GM19468 (cell line): Measurements from ENCODE around the gene RNF213.

Experiments used
- ATAC-seq: cut with Tn5 transposase; IDR thresholded peaks from one replicate; pipeline ENCODE4 v1.9.1; 2021; ENCODE audit warnings: mild to moderate bottlenecking, moderate library complexity, moderate number of reproducible peaks; ENCODE audit not compliant: unreplicated experiment; ENCODE audit errors: extremely low read depth

The RNF213 gene

GRCh38 chr17:80260791-80261158 is at the start of gene RNF213:
Gene RNF213 (plus strand): TSS chr17:80260852. CDS start chr17:80263682, 2,830 bp downstream.
- no peak for ATAC-seq

- ATAC-seq, result no peak
These were observed 48.5 kb upstream of the RNF213 start for GRCh38 chr17:80212109-80212508.

- ATAC-seq, result no peak
These were observed 48.1 kb upstream of the RNF213 start for GRCh38 chr17:80212511-80212910.

GRCh38 chr17:80212962-80213642 is 47.5 kb upstream of the RNF213 start:
- ATAC-seq, result no peak

DNA sequence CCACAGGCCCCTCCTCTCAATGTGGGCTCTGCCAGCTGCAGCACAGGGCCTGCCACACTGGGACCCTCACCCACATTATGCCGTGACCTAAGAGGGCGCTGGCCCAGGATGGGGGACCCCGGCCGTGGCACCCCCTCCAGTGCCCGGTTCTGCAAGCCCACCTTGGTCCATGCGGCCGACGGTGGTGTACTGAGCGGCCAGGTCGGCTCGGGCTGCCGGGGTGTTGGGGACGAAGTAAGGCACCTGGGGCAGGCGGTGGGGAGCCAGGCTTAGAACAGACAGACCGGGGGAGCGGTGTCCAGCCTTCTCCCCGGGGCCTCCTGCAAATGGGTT is 47.0 kb upstream of the RNF213 start:
- no peak for ATAC-seq

DNA sequence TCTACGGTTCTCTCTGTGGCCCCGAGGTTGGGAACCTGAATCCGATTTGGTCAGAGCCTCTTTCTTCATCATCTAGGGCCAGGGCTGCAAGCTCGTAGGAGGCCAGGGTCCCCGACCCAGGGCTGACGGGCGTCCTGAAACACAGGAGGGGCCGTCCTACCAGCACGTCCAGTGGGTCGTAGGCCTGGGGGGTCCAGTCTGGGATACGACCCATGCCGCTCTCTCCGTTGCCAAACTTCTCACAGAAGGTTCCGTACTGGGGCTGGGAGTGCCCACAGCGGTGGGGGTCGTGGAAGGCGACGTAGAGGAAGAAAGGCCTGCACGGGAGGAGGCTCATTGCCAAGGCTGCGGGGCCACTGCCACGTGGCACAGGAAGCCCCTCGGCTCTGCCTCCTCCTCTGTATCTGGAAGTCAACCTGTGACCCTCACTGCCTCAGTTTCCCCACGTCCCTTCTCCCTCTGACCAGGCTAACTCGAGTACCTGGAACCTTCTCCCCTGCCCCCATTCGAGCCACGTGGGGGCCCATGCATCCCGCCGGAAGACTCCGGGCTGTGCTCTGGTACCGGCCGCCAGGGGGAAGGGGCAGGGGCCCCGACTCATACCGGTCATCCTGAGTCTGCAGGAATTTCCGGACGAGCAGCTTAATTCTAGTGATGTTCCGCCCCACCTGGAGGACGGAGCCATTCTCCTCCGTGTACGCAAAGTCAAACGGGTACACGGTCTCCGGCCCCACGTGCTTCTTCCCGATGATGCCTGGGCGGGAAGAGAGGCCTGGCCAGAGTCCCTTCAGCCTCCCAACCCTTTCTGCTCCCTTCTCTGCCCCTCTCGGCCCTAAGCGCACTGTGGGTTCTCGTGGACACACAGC is 46.4 kb upstream of the RNF213 start:
- ATAC-seq, result no peak

- ATAC-seq, result no peak
These were observed 45.8 kb upstream of the RNF213 start for GRCh38 chr17:80214878-80215210.

DNA sequence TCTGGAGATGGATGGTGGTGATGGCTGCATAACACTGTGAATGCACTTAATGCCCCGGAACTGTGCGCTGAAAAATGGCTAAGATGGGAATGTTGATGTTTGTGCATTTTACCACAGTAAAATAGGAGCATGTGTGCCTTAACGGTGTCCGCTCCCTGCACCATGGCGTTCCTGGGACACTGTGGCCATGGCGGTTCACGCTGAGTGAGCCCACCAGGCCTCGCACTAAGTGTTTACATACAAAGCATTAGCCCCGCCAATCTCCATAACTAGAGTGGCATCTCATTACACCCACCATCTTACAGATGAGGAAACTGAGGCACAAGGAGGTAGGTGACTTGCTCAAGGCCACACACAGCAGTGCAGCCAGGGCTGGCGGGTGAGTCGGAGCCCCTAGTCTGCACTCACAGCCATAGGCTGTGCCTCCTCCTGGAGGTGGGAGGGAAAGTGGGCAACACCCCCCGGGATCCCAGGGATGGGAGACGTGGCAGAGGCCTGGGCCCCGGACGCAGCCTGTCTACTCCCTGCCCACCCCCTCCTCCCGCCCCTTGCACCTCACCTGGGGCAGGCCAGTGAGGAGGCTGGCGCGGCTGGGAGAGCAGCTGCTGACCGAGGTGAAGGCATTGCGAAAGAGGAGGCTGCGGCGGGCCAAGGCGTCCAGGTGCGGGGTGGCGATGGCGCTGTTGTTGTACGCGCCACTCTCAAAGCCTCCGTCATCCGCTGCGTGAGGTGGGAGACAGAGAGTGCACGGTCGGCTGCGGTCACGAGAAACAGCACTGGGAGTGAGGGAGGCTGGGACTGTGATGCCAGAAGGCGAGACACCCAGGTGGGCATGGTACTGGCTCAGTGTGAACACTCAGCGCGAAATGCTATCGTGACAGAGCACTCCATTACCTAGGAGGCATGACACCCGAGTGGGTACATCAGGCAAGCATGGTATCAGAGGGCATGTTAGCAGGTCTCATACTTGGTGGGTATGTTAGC is 43.9 kb upstream of the RNF213 start:
- no peak for ATAC-seq

DNA sequence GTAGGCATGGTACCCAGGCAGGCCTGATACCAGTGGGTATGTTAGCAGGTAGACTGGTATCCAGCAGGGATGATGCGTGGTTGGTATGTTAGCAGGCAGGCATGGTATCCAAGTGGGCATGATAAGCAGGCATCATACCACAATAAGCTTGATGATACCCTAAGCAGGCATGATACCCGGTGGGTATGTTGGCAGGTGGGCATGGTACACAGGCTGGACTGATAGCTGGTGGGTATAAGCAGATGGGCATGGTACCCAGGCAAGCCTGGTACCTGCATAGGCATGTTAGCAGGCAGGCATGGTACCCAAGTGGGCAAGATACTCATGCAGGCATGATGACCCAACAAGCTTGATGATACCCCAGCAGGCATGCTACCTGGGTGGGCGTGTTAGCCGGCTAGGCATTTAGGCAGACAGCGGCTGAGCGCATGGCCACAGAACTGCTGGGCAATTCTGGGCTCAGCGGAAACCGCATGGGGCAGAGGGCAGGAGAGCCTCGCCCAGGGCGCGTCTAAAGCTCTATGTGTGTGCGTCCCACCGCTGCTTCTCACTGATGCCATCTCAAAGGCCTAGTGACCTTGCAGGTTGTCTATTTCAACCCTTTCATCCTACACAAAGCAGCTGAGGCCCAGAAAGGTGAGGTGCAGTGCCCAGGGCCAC is 42.8 kb upstream of the RNF213 start:
- ATAC-seq, result no peak

GRCh38 chr17:80218391-80218790 is 42.3 kb upstream of the RNF213 start:
- no peak for ATAC-seq

DNA sequence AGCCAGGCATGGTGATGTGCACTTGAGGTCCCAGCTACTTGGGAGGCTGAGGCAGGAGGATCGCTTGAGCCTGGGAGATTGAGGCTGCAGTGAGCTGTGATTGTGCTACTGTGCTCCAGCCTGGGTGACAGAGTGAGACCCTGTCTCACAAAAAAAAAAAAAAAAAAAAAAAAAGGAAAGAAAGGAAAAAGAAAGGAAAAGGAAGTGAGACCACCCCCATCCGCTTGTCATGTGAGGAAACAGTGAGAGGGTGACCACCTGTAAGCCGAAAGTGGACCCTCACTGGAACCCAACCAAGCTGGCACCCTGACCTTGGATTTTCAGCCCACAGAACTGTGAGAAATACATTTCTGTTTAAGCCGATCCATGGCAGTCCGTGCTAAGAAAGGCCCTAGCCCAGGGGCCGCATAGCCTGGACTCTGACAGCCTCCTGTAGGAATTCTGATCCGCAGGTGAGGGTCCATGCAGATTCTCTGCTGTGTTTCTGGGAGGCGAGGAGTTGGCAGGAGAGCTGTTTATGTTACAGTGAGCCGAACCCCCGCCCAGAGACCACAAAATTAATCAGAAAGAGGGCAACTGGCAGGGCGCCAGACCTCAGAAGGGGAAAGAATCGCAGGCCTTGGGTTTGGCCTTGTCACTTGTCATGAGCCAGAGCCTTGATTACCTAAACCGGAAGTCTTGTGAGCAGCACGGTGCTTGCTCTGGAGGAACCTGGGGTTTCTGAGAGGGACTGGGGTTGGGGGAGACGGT is 41.5 kb upstream of the RNF213 start:
- ATAC-seq, result peak; percentile 26

- no peak for ATAC-seq
These were observed 40.9 kb upstream of the RNF213 start for GRCh38 chr17:80219763-80220053.

DNA sequence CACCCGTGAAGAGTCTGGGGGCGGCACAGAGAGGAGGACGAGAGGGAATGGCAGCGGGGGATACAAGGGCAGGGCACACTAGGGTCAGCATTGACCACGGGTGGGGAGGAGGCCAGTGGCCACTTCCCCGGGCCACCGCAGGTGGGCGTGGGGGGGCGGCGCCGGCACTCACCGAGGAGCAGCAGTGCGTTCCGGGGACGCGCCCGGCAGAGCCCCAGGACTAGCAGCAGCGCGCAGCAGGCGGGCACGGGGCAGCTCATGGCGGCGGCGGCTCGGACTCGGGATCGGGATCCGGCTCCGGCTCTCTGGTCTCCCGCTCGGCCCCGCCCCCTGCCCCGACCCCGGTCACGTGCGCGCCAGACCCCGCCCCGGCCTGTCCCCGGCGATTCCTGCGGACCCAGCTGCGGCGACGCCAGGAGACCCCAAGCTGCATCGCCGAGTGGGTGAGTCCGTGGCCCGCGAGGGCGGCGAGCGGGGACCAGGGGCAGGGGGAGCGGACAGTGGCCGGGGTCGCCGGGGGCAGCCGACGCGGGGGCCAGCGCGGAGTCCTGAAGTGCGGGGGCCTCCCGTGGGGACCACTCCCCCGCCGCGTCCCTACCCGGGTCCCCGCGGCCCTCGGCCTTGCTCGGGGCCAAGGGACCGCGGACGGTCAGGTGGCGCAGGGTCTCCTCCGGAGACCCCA is 40.5 kb upstream of the RNF213 start, which contains the start of the genes SGSH and SLC26A11:
Gene SGSH (minus strand): TSS at position 280 of the 682 bp plus-strand sequence. CDS start 20 bp downstream, at position 260.
Gene SLC26A11 (plus strand): TSS at position 374 of the 682 bp plus-strand sequence. CDS start 1,134 bp downstream, outside the sequence.
- ATAC-seq, result no peak

GRCh38 chr17:80220736-80221215 is 39.9 kb upstream of the RNF213 start:
- no peak for ATAC-seq

- no peak for ATAC-seq
These were observed 39.1 kb upstream of the RNF213 start for GRCh38 chr17:80221351-80222105.

DNA sequence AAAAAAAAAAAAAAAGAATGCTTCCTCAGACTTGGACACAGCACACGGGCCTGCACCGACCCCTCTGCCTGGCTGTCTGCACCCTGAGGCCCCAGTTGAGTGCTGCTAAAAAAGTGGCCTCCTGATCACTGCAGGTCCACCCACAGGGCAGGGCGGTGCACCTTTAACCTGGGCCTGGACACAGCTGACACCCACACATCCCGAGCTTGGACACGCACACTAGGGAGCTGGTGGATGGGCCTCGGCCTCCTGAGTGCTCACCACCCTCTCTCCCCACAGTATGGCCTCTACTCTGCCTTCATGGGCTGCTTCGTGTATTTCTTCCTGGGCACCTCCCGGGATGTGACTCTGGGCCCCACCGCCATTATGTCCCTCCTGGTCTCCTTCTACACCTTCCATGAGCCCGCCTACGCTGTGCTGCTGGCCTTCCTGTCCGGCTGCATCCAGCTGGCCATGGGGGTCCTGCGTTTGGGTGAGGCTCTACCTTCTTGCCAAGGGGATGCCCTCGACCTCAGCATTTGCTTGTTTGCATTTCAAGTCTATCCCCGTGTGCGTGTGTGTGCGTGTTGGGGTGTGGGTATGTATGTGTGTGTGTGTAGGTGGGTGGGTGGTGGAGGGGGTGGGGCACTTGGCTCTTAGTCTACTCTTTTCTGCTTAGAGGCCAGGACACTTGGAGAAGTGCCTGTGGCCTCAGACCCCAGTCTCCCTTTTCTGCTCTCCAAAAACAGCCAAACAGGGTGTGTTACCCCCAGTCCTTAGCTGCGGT is 38.1 kb upstream of the RNF213 start:
- no peak for ATAC-seq

GRCh38 chr17:80223142-80223815 is 37.4 kb upstream of the RNF213 start:
- no peak for ATAC-seq
